HepG2 (cell line): ENCODE data around the gene ANKLE1. TPM values are rescaled to one million over a fixed set of nuclear protein-coding genes. Genes with fewer than 3 reads are reported as not detected.

Experiments
- EED ChIP-seq: sonication (generic); formaldehyde crosslinking; IDR thresholded peaks from 2 replicates; pipeline ENCODE4 v1.5.0; 2020; ENCODE audit warnings: mild to moderate bottlenecking, missing genetic modification reagents
- ELF3 ChIP-seq: IDR thresholded peaks from 2 replicates; pipeline ENCODE4 v1.6.1; 2016; ENCODE audit warnings: missing genetic modification reagents, missing compliant biosample characterization
- FOXA1 ChIP-seq, 2 experiments: fragments of 450-650 bp in 1 of 2; sonication (generic) in 1 of 2; formaldehyde crosslinking in 1 of 2; IDR thresholded peaks; 2 replicates each; pipeline versions ENCODE4 v1.4.0 to v1.6.1; 2016 to 2020; ENCODE audit warnings: missing genetic modification reagents in 1 of 2
- ISX ChIP-seq: sonication (generic); formaldehyde crosslinking; conservative IDR thresholded peaks from 2 replicates; pipeline ENCODE4 v1.5.0; 2020; ENCODE audit warnings: missing genetic modification reagents
- KAT2B ChIP-seq: fragments of 150-350 bp; IDR thresholded peaks from 2 replicates; pipeline ENCODE4 v1.6.1; 2014; ENCODE audit warnings: low read depth, low read length, borderline replicate concordance
- KDM1A ChIP-seq: IDR thresholded peaks from 2 replicates; pipeline ENCODE4 v1.6.1; 2016; ENCODE audit warnings: missing compliant biosample characterization
- NCOA1 ChIP-seq: sonication (generic); formaldehyde crosslinking; IDR thresholded peaks from 2 replicates; pipeline ENCODE4 v1.9.0; 2021; ENCODE audit warnings: missing genetic modification reagents
- NRL ChIP-seq: sonication (generic); formaldehyde crosslinking; IDR thresholded peaks from 2 replicates; pipeline ENCODE4 v1.5.0; 2020; ENCODE audit warnings: missing genetic modification reagents, mild to moderate bottlenecking, moderate library complexity, borderline replicate concordance
- RBFOX2 ChIP-seq: fragments of 200-400 bp; formaldehyde crosslinking; IDR thresholded peaks from 2 replicates; pipeline ENCODE4 v1.6.1; 2017; ENCODE audit warnings: low read depth, mild to moderate bottlenecking, low read length
- STAG1 ChIP-seq: sonication (generic); formaldehyde crosslinking; IDR thresholded peaks from 2 replicates; pipeline ENCODE4 v1.4.0; 2020; ENCODE audit warnings: missing genetic modification reagents
- ZNF124 ChIP-seq: sonication (generic); formaldehyde crosslinking; IDR thresholded peaks from 2 replicates; pipeline ENCODE4 v1.4.0; 2020; ENCODE audit warnings: missing genetic modification reagents
- ZNF292 ChIP-seq: sonication (generic); formaldehyde crosslinking; IDR thresholded peaks from 2 replicates; pipeline ENCODE4 v1.8.1; 2022; ENCODE audit warnings: mild to moderate bottlenecking, low read depth, missing genetic modification reagents, borderline replicate concordance
- ZNF441 ChIP-seq: sonication (generic); formaldehyde crosslinking; IDR thresholded peaks from 2 replicates; pipeline ENCODE4 v1.7.0; 2021; ENCODE audit warnings: missing genetic modification reagents, borderline replicate concordance
- ZNF768 ChIP-seq: sonication (generic); formaldehyde crosslinking; IDR thresholded peaks from 2 replicates; pipeline ENCODE4 v1.4.0; 2020; ENCODE audit warnings: missing genetic modification reagents
- ZSCAN31 ChIP-seq: sonication (generic); formaldehyde crosslinking; IDR thresholded peaks from 2 replicates; pipeline ENCODE4 v1.5.0; 2020; ENCODE audit warnings: low read depth, mild to moderate bottlenecking, missing genetic modification reagents
- polyA plus RNA-seq, 8 experiments: library from polyadenylated mRNA; depleted of rRNA in 3 of 8; stranded (reverse) in 7 of 8; unstranded in 1 of 8; fragments of >200 nt; fragmentation: Illumina TruSeq in 4 of 8; extraction: Trizol in 4 of 8; gene quantifications; 2 replicates each; pipeline versions ENCODE4 v1.2.1 to v1.2.3, GENCODE V29; 2011 to 2016; ENCODE audit warnings: low read depth in 4 of 8, missing spikeins in 1 of 8, mixed read lengths in 1 of 8; ENCODE audit not compliant: insufficient read depth in 1 of 8
- total RNA-seq, 5 experiments: library from RNA; depleted of rRNA; stranded (reverse); fragments of >200 nt; fragmentation: Illumina TruSeq; extraction: Trizol; gene quantifications; 2 replicates each; pipeline ENCODE4 v1.2.3, GENCODE V29; 2016; ENCODE audit warnings: low read depth in 1 of 5
- TF ChIP-seq, protein P1 (sequence below): IDR thresholded peaks from 2 replicates; pipeline ENCODE4 v1.6.1; 2016; ENCODE audit warnings: missing genetic modification reagents, missing compliant biosample characterization
- TF ChIP-seq, protein P2 (sequence below): sonication (generic); formaldehyde crosslinking; IDR thresholded peaks from 2 replicates; pipeline ENCODE4 v1.4.0; 2020; ENCODE audit warnings: missing genetic modification reagents, borderline replicate concordance
- TF ChIP-seq, protein P3 (sequence below): sonication (generic); formaldehyde crosslinking; IDR thresholded peaks from 2 replicates; pipeline ENCODE4 v1.4.0; 2020; ENCODE audit warnings: missing genetic modification reagents
- TF ChIP-seq, protein P4 (sequence below): IDR thresholded peaks from 2 replicates; pipeline ENCODE4 v1.6.1; 2018; ENCODE audit warnings: missing genetic modification reagents, mild to moderate bottlenecking, missing compliant biosample characterization
- TF ChIP-seq, protein P5 (sequence below): sonication (generic); formaldehyde crosslinking; IDR thresholded peaks from 2 replicates; pipeline ENCODE4 v1.8.0; 2022; ENCODE audit warnings: low read depth, missing genetic modification reagents

The ANKLE1 gene
- total and polyA plus RNA-seq, 2 of the 13 experiments (the other 11 are each of a cell fraction or from before 2014, with no cell fraction given) = 0.69 to 1.5 TPM

DNA sequence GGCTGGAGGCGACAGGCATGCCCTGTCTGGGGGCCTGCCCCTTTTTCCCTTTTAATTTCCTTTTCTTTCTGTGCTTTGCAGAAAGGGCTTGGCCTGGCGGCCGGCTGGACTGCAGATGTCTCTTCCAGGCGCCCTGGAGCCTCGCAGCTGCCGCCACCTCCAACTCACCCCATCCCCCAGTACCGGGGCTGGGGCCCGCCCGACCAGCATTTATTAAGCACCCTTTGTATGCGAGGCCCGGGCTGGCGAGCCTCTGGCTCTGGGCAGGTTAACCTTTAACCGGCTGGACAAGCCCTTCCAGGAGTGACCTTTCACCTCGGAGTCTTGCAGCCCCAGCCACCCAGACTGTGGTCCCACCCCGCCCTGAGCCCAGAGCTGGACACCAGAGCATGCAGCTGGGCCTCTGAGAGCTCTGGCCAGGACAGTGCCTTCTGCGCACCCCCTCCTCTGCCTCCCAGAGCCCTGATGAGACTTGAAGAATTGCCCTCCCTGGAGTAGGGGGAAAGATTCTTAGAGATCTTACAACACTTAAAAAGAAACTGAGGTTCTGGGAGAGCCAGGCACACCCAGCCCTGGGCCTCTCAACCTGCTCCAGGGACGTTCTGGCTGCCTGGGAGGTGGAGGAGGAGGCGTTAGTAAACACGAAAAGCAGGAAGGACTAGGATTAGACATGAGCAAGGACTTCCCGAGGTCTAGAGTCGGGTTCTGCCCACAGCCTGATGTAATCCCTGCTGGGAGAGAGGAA is 34.8 kb upstream of the ANKLE1 start (continued):
- TF ChIP-seq ZNF292 (CRISPR knock-in tag) (peak; percentile 82), ZNF124 (no peak), KAT2B (no peak), ZNF441 (peak; percentile 20; the same call in 1 of the 2 replicates), RBFOX2 (peak; percentile 62), STAG1 (CRISPR knock-in tag) (no peak), ELF3 (CRISPR knock-in tag) (no peak), ZNF768 (CRISPR knock-in tag) (peak; percentile 48; the same call in 1 of the 2 replicates), EED (CRISPR knock-in tag) (no peak), ISX (CRISPR knock-in tag) (no peak), ZSCAN31 (CRISPR knock-in tag) (0 out of 2 replicates have a peak, but pooled peaks have one; percentile 7), NCOA1 (CRISPR knock-in tag) (no peak), FOXA1 (IDR thresholded peaks at IDR 0.05) (no peak), FOXA1 (CRISPR knock-in tag; IDR thresholded peaks at IDR 0.05) (peak; percentile 63), NRL (0 out of 2 replicates have a peak, but pooled peaks have one; percentile 13), KDM1A (peak; percentile 99)
- TF ChIP-seq, protein P1, sequence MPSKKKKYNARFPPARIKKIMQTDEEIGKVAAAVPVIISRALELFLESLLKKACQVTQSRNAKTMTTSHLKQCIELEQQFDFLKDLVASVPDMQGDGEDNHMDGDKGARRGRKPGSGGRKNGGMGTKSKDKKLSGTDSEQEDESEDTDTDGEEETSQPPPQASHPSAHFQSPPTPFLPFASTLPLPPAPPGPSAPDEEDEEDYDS (CRISPR knock-in tag) = peak; percentile 23; the same call in 1 of the 2 replicates
- TF ChIP-seq, protein P2, sequence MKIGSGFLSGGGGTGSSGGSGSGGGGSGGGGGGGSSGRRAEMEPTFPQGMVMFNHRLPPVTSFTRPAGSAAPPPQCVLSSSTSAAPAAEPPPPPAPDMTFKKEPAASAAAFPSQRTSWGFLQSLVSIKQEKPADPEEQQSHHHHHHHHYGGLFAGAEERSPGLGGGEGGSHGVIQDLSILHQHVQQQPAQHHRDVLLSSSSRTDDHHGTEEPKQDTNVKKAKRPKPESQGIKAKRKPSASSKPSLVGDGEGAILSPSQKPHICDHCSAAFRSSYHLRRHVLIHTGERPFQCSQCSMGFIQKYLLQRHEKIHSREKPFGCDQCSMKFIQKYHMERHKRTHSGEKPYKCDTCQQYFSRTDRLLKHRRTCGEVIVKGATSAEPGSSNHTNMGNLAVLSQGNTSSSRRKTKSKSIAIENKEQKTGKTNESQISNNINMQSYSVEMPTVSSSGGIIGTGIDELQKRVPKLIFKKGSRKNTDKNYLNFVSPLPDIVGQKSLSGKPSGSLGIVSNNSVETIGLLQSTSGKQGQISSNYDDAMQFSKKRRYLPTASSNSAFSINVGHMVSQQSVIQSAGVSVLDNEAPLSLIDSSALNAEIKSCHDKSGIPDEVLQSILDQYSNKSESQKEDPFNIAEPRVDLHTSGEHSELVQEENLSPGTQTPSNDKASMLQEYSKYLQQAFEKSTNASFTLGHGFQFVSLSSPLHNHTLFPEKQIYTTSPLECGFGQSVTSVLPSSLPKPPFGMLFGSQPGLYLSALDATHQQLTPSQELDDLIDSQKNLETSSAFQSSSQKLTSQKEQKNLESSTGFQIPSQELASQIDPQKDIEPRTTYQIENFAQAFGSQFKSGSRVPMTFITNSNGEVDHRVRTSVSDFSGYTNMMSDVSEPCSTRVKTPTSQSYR = peak; percentile 35; the same call in 1 of the 2 replicates
- TF ChIP-seq, protein P3, sequence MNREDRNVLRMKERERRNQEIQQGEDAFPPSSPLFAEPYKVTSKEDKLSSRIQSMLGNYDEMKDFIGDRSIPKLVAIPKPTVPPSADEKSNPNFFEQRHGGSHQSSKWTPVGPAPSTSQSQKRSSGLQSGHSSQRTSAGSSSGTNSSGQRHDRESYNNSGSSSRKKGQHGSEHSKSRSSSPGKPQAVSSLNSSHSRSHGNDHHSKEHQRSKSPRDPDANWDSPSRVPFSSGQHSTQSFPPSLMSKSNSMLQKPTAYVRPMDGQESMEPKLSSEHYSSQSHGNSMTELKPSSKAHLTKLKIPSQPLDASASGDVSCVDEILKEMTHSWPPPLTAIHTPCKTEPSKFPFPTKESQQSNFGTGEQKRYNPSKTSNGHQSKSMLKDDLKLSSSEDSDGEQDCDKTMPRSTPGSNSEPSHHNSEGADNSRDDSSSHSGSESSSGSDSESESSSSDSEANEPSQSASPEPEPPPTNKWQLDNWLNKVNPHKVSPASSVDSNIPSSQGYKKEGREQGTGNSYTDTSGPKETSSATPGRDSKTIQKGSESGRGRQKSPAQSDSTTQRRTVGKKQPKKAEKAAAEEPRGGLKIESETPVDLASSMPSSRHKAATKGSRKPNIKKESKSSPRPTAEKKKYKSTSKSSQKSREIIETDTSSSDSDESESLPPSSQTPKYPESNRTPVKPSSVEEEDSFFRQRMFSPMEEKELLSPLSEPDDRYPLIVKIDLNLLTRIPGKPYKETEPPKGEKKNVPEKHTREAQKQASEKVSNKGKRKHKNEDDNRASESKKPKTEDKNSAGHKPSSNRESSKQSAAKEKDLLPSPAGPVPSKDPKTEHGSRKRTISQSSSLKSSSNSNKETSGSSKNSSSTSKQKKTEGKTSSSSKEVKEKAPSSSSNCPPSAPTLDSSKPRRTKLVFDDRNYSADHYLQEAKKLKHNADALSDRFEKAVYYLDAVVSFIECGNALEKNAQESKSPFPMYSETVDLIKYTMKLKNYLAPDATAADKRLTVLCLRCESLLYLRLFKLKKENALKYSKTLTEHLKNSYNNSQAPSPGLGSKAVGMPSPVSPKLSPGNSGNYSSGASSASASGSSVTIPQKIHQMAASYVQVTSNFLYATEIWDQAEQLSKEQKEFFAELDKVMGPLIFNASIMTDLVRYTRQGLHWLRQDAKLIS (CRISPR knock-in tag) = no peak
- TF ChIP-seq, protein P4, sequence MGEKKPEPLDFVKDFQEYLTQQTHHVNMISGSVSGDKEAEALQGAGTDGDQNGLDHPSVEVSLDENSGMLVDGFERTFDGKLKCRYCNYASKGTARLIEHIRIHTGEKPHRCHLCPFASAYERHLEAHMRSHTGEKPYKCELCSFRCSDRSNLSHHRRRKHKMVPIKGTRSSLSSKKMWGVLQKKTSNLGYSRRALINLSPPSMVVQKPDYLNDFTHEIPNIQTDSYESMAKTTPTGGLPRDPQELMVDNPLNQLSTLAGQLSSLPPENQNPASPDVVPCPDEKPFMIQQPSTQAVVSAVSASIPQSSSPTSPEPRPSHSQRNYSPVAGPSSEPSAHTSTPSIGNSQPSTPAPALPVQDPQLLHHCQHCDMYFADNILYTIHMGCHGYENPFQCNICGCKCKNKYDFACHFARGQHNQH = peak; percentile 19; the same call in 1 of the 2 replicates
- TF ChIP-seq, protein P5, sequence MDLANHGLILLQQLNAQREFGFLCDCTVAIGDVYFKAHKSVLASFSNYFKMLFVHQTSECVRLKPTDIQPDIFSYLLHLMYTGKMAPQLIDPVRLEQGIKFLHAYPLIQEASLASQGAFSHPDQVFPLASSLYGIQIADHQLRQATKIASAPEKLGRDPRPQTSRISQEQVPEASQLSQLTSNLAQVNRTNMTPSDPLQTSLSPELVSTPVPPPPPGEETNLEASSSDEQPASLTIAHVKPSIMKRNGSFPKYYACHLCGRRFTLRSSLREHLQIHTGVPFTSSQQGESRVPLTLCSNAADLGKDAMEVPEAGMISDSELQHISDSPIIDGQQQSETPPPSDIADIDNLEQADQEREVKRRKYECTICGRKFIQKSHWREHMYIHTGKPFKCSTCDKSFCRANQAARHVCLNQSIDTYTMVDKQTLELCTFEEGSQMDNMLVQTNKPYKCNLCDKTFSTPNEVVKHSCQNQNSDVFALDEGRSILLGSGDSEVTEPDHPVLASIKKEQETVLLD (CRISPR knock-in tag) = no peak
